Measurements from ENCODE around the gene MUC5B. TPM values are rescaled to one million over a fixed set of nuclear protein-coding genes. Genes with fewer than 3 reads are reported as not detected.
A peak's percentile ranks its signal among the peaks of the same experiment; 100 is the strongest.

The MUC5B gene
- polyA plus RNA-seq, 1 donor from 2014 or later = not detected

- no peaks in the 10 kb centered on the region for H3K27me3 Mint-ChIP-seq
- no peaks in the 10 kb centered on the region for H3K4me1 Mint-ChIP-seq
- H3K4me3 Mint-ChIP-seq = no peak overlapping the region
- no peaks in the 10 kb centered on the region for H3K9me3 Mint-ChIP-seq
- H3K36me3 Mint-ChIP-seq = no peaks in the 10 kb centered on the region
- H3K27ac Mint-ChIP-seq = no peak overlapping the region
These were observed 55.2 kb downstream of the MUC5B start for GRCh38 chr11:1277936-1278512.

GRCh38 chr11:1278766-1279673 is 56.2 kb downstream of the MUC5B start:
- H3K9me3 Mint-ChIP-seq = no peaks in the 10 kb centered on the region
- no peak overlapping the region for H3K27ac Mint-ChIP-seq
- H3K4me3 Mint-ChIP-seq = peak overlapping the region in 1 of 4 donors; percentile 39
- no peaks in the 10 kb centered on the region for H3K36me3 Mint-ChIP-seq
- H3K27me3 Mint-ChIP-seq = no peaks in the 10 kb centered on the region
- no peaks in the 10 kb centered on the region for H3K4me1 Mint-ChIP-seq

- H3K36me3 Mint-ChIP-seq = no peaks in the 10 kb centered on the region
- H3K27me3 Mint-ChIP-seq = no peaks in the 10 kb centered on the region
- H3K4me3 Mint-ChIP-seq = peak overlapping the region in 1 of 4 donors; percentile 39
- no peaks in the 10 kb centered on the region for H3K4me1 Mint-ChIP-seq
- H3K27ac Mint-ChIP-seq = no peak overlapping the region
- no peaks in the 10 kb centered on the region for H3K9me3 Mint-ChIP-seq
These were observed 56.8 kb downstream of the MUC5B start for GRCh38 chr11:1279674-1280055.

GRCh38 chr11:1280116-1281035 is 57.5 kb downstream of the MUC5B start:
- Mint-ChIP-seq H3K4me3 (no peak overlapping the region), H3K27ac (peak overlapping the region in 1 of 3 donors; percentile 76), H3K4me1 (no peaks in the 10 kb centered on the region), H3K36me3 (no peaks in the 10 kb centered on the region), H3K9me3 (no peaks in the 10 kb centered on the region), H3K27me3 (no peaks in the 10 kb centered on the region)

GRCh38 chr11:1281326-1281973 is 58.6 kb downstream of the MUC5B start:
- H3K9me3 Mint-ChIP-seq = no peaks in the 10 kb centered on the region
- no peak overlapping the region for H3K27ac Mint-ChIP-seq
- H3K27me3 Mint-ChIP-seq = no peaks in the 10 kb centered on the region
- no peaks in the 10 kb centered on the region for H3K36me3 Mint-ChIP-seq
- H3K4me3 Mint-ChIP-seq = no peak overlapping the region
- H3K4me1 Mint-ChIP-seq = no peaks in the 10 kb centered on the region

GRCh38 chr11:1281974-1282365 is 59.1 kb downstream of the MUC5B start:
- no peak overlapping the region for H3K27ac Mint-ChIP-seq
- no peak overlapping the region for H3K4me3 Mint-ChIP-seq
- no peaks in the 10 kb centered on the region for H3K9me3 Mint-ChIP-seq
- H3K36me3 Mint-ChIP-seq = no peaks in the 10 kb centered on the region
- no peaks in the 10 kb centered on the region for H3K27me3 Mint-ChIP-seq
- H3K4me1 Mint-ChIP-seq = no peaks in the 10 kb centered on the region

GRCh38 chr11:1283091-1283511 is 60.2 kb downstream of the MUC5B start:
- H3K36me3 Mint-ChIP-seq = no peaks in the 10 kb centered on the region
- no peaks in the 10 kb centered on the region for H3K9me3 Mint-ChIP-seq
- no peaks in the 10 kb centered on the region for H3K27me3 Mint-ChIP-seq
- H3K4me3 Mint-ChIP-seq = no peak overlapping the region
- H3K27ac Mint-ChIP-seq = no peak overlapping the region
- no peaks in the 10 kb centered on the region for H3K4me1 Mint-ChIP-seq

GRCh38 chr11:1283906-1284305 is 61.0 kb downstream of the MUC5B start:
- Mint-ChIP-seq H3K36me3 (no peaks in the 10 kb centered on the region), H3K4me1 (no peaks in the 10 kb centered on the region), H3K27ac (no peak overlapping the region), H3K27me3 (no peaks in the 10 kb centered on the region), H3K9me3 (no peaks in the 10 kb centered on the region), H3K4me3 (no peak overlapping the region)

- Mint-ChIP-seq H3K27me3 (no peaks in the 10 kb centered on the region), H3K27ac (no peak overlapping the region), H3K4me1 (no peaks in the 10 kb centered on the region), H3K9me3 (no peaks in the 10 kb centered on the region), H3K36me3 (no peaks in the 10 kb centered on the region), H3K4me3 (no peak overlapping the region)
These were observed 62.5 kb downstream of the MUC5B start for GRCh38 chr11:1285316-1285744.

- no peak overlapping the region for H3K4me3 Mint-ChIP-seq
- H3K36me3 Mint-ChIP-seq = peaks cover under 1% of the 10 kb centered on the region
- H3K4me1 Mint-ChIP-seq = no peaks in the 10 kb centered on the region
- H3K27me3 Mint-ChIP-seq = no peaks in the 10 kb centered on the region
- no peak overlapping the region for H3K27ac Mint-ChIP-seq
- H3K9me3 Mint-ChIP-seq = no peaks in the 10 kb centered on the region
These were observed 63.0 kb downstream of the MUC5B start for GRCh38 chr11:1285876-1286275.

GRCh38 chr11:1287928-1288327 is 65.1 kb downstream of the MUC5B start:
- peaks cover 2% of the 10 kb centered on the region for H3K36me3 Mint-ChIP-seq
- H3K4me1 Mint-ChIP-seq = peaks cover 0 to 2% (median 0%) of the 10 kb centered on the region in 3 donors
- H3K4me3 Mint-ChIP-seq = no peak overlapping the region
- peak overlapping the region in 1 of 3 donors; percentile 78 for H3K27ac Mint-ChIP-seq
- no peaks in the 10 kb centered on the region for H3K9me3 Mint-ChIP-seq
- no peaks in the 10 kb centered on the region for H3K27me3 Mint-ChIP-seq

GRCh38 chr11:1288426-1289151 is 65.7 kb downstream of the MUC5B start:
- Mint-ChIP-seq H3K9me3 (no peaks in the 10 kb centered on the region), H3K27ac (no peak overlapping the region), H3K36me3 (peaks cover 2% of the 10 kb centered on the region), H3K27me3 (no peaks in the 10 kb centered on the region), H3K4me1 (peaks cover 0 to 2% (median 0%) of the 10 kb centered on the region in 3 donors), H3K4me3 (no peak overlapping the region)

GRCh38 chr11:1289211-1289935 is 66.5 kb downstream of the MUC5B start:
- Mint-ChIP-seq H3K36me3 (peaks cover 2% of the 10 kb centered on the region), H3K27me3 (no peaks in the 10 kb centered on the region), H3K27ac (no peak overlapping the region)

More at GRCh38 chr11:1289211-1289935, 66.5 kb downstream of the MUC5B start:
- H3K4me1 Mint-ChIP-seq = peaks cover 0 to 2% (median 0%) of the 10 kb centered on the region in 3 donors
- no peak overlapping the region for H3K4me3 Mint-ChIP-seq
- no peaks in the 10 kb centered on the region for H3K9me3 Mint-ChIP-seq
